Measurements from ENCODE around the gene SLC25A38. TPM values are rescaled to one million over a fixed set of nuclear protein-coding genes. Genes with fewer than 3 reads are reported as not detected.

Gene SLC25A38
- total RNA-seq, 2 experiments from 2014 or later: 43.2 to 44.7 TPM

- Histone ChIP-seq H3K4me1 (ENCODE audit: insufficient read depth, low read length) (no peaks in the 10 kb centered on the region), H3K9me3 (ENCODE audit: control insufficient read depth in 1 of 2, insufficient read depth in 1 of 2, low read length in 2 of 2) (no peaks in the 10 kb centered on the region), H3K27me3 (ENCODE audit: control insufficient read depth in 1 of 2, insufficient read depth in 2 of 2, low read length in 2 of 2) (no peaks in the 10 kb centered on the region), H3K27ac (ENCODE audit: low read depth in 1 of 2, low read length in 2 of 2) (no peak overlapping the region), H3K36me3 (ENCODE audit: insufficient read depth, low read length) (no peaks in the 10 kb centered on the region), H3K4me3 (ENCODE audit: low read length) (no peak overlapping the region)
- POLR2A ChIA-PET: no interaction called here
- H3K9me3 Mint-ChIP-seq: no peaks in the 10 kb centered on the region
- intact Hi-C loops (cut with DNase I, micrococcal nuclease): no loop called here
- ATAC-seq (ENCODE audit: poor library complexity): no peak
- no peak overlapping the region for H3K4me3 Mint-ChIP-seq
- H3K4me1 Mint-ChIP-seq (ENCODE audit: low read depth): no peaks in the 10 kb centered on the region
- H3K27ac Mint-ChIP-seq: no peak overlapping the region
- H3K27me3 Mint-ChIP-seq: no peaks in the 10 kb centered on the region
- CTCF ChIA-PET: no interaction called here
- TF ChIP-seq CTCF (IDR thresholded peaks at IDR 0.05): no peak
- DNase-seq: no peak
- H3K36me3 Mint-ChIP-seq (ENCODE audit: low read depth): no peaks in the 10 kb centered on the region
Measured at GRCh38 chr3:39338201-39338600, 45.0 kb upstream of the SLC25A38 start.

GRCh38 chr3:39339086-39339485, 44.1 kb upstream of the SLC25A38 start:
- TF ChIP-seq CTCF (IDR thresholded peaks at IDR 0.05): no peak
- ChIA-PET CTCF (no interaction called here), POLR2A (no interaction called here)
- Histone ChIP-seq H3K36me3 (ENCODE audit: insufficient read depth, low read length) (no peaks in the 10 kb centered on the region), H3K27ac (ENCODE audit: low read depth in 1 of 2, low read length in 2 of 2) (no peak overlapping the region), H3K9me3 (ENCODE audit: control insufficient read depth in 1 of 2, insufficient read depth in 1 of 2, low read length in 2 of 2) (no peaks in the 10 kb centered on the region), H3K4me3 (ENCODE audit: low read length) (no peak overlapping the region), H3K27me3 (ENCODE audit: control insufficient read depth in 1 of 2, insufficient read depth in 2 of 2, low read length in 2 of 2) (no peaks in the 10 kb centered on the region), H3K4me1 (ENCODE audit: insufficient read depth, low read length) (no peaks in the 10 kb centered on the region)
- Mint-ChIP-seq H3K4me3 (no peak overlapping the region), H3K27me3 (no peaks in the 10 kb centered on the region), H3K9me3 (no peaks in the 10 kb centered on the region), H3K4me1 (ENCODE audit: low read depth) (no peaks in the 10 kb centered on the region), H3K27ac (no peak overlapping the region), H3K36me3 (ENCODE audit: low read depth) (no peaks in the 10 kb centered on the region)
- DNase-seq (no peak), ATAC-seq (ENCODE audit: poor library complexity) (no peak)
- intact Hi-C loops (cut with DNase I, micrococcal nuclease): no loop called here

GRCh38 chr3:39343076-39343717, 40.0 kb upstream of the SLC25A38 start:
- ChIA-PET CTCF (interaction anchor here (0.9 kb wide), 1 partner anchor 9 kb away, joined by 4 read pairs; no protein-coding TSS in a partner anchor), POLR2A (no interaction called here)
- H3K27ac ChIP-seq (ENCODE audit: low read depth in 1 of 2, low read length in 2 of 2): no peak overlapping the region
- intact Hi-C loops (cut with DNase I, micrococcal nuclease): no loop called here
- H3K4me3 ChIP-seq (ENCODE audit: low read length): no peak overlapping the region
- no peaks in the 10 kb centered on the region for H3K9me3 ChIP-seq (ENCODE audit: control insufficient read depth in 1 of 2, insufficient read depth in 1 of 2, low read length in 2 of 2)
- Mint-ChIP-seq H3K9me3 (no peaks in the 10 kb centered on the region), H3K27ac (no peak overlapping the region), H3K4me1 (ENCODE audit: low read depth) (peaks cover 22% of the 10 kb centered on the region), H3K36me3 (ENCODE audit: low read depth) (no peaks in the 10 kb centered on the region), H3K4me3 (no peak overlapping the region), H3K27me3 (no peaks in the 10 kb centered on the region)
- no peak for TF ChIP-seq CTCF (IDR thresholded peaks at IDR 0.05)
- H3K4me1 ChIP-seq (ENCODE audit: insufficient read depth, low read length): peaks cover 9% of the 10 kb centered on the region
- ATAC-seq (ENCODE audit: poor library complexity) (no peak), DNase-seq (no peak)
- H3K36me3 ChIP-seq (ENCODE audit: insufficient read depth, low read length): no peaks in the 10 kb centered on the region
- H3K27me3 ChIP-seq (ENCODE audit: control insufficient read depth in 1 of 2, insufficient read depth in 2 of 2, low read length in 2 of 2): no peaks in the 10 kb centered on the region

Measured in CD4-positive, alpha-beta T cell (primary cell).